HG03196 (cell line): ENCODE measurements around the gene HOXD11.

Experiments used
- ATAC-seq: cut with Tn5 transposase; IDR thresholded peaks from one replicate; pipeline ENCODE4 v1.9.1; 2021; ENCODE audit not compliant: unreplicated experiment

HOXD11 gene

GRCh38 chr2:176093145-176093897 is 13.8 kb upstream of the HOXD11 start:
- no peak for ATAC-seq

- no peak for ATAC-seq
Measured at GRCh38 chr2:176093898-176094249, 13.2 kb upstream of the HOXD11 start.

DNA sequence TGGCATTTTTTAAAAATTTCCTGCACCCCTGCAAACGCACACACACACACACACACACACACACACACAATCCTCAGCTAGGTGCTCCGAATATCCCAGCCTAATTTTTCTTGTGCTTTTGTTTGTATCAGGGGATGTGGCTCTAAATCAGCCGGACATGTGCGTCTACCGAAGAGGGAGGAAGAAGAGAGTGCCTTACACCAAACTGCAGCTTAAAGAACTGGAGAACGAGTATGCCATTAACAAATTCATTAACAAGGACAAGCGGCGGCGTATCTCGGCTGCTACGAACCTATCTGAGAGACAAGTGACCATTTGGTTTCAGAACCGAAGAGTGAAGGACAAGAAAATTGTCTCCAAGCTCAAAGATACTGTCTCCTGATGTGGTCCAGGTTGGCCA is 12.7 kb upstream of the HOXD11 start:
- ATAC-seq: no peak

DNA sequence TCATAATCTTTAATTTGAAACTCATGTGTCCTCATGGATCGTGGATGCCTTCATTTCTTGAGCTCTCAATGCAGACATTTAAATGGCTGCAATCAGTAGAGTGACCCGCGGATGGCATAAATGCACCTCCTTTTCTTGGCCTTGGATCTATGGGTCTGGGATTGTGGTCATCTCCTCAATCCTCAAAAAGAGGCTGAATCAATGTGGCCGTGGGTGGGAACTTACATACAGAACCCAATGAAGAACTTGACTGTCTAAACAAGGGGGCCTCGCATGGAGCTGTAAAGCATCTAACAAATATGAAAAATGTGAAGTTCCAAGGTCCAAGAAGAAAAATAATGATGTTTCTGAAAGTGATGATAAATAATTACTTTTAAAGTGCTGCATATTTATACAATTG is 11.7 kb upstream of the HOXD11 start:
- ATAC-seq: no peak

DNA sequence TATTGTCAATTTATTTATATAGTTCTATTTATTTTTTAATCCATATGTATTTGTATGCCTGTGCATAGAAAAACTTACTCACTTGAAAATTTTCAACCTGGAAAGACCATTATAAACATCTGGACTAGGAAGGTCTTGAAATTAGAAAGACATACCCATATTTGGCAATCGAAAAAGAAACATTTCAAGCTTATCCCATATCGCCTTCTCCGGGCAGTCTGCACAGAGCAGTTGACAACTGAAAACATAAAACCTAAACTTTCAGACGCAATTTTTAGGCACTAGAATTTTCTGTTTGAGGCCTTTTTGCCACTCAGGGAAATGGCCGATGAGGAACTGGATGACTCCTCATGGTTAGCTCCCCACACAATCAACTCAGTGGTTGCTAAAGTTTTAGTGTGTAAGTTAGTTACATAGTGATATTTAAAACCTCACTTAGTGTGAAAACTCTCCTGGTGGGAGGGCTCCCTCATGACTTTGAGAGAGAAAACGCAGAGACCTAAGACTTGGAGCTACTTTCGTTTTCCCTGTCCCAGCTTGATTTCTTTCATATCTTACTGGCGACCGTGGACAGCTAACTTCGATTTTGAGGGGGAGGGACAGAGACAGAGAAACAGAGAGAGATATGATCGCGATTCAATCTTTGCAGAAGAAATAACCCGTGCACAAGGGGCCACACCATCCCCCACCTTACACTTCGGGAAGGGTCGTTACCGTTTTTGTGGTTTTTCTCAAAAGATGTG is 10.7 kb upstream of the HOXD11 start:
- ATAC-seq: no peak

DNA sequence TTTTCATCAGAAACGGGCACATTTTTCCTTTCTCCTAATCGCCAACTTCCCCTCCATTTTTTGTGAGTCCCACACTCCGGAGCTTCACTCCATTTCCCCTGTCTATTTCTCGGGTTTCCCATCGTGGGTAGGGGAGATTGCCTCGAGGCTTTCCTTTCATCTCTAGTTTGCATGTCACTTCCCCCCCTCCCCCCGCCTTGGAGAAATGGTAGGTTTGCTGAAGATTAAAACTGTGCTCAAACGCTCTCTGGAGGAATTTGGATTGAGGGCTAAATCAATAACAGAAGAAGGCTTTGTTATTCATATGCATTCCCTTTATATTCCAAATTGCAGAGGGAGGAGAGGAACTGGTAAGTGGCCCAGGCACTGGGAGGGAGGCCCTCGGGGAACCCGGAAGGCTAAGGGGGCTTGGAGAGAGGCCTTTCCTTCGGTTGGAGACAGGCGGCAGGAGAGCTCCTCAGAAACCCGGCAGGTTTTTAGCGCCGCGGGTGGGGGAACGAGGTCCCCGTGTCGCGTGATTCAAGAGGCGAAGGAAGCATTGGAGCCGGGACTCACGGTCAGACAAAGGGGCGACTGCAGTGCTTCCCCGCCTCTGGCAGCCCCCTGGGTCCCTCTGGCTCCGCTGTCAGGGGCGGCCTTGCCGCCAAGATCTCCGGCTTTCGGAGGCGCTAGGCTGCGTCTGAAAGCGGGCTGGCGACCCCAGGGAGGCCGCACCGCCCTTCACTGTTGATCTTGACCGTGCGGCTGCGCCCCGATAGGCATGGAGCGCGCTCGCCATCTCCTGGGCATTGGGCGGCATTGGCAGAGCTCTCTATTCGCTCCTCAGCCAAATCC is 9.9 kb upstream of the HOXD11 start:
- peak; percentile 91 for ATAC-seq

DNA sequence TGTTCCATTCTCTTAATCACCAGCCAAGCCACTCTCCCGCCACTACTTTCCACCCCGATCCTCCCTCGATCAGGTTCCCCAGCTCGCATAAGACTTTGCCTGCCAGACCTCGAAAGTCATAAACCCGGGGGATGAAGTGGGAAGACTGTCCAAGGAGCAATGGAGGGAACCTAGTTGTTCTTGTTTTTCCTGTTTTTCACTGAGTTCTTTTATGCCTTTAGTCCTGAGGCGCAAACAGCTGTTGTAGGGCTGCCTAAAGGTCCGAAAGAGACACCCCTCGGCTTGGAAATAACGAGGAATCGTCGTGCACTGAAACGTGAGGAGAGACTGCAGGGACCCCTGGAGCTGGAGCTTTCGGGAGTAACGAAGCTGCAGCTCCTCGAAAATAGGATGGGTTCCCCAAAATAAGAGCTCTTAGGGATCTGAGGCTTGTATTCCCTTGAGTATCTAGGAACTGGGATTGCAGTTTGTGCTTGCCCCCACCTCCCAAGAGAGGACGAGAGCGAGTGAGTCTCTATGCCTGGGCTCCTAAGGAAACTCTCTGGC is 9.2 kb upstream of the HOXD11 start:
- no peak for ATAC-seq

GRCh38 chr2:176098366-176099158 is 8.5 kb upstream of the HOXD11 start:
- no peak for ATAC-seq

DNA sequence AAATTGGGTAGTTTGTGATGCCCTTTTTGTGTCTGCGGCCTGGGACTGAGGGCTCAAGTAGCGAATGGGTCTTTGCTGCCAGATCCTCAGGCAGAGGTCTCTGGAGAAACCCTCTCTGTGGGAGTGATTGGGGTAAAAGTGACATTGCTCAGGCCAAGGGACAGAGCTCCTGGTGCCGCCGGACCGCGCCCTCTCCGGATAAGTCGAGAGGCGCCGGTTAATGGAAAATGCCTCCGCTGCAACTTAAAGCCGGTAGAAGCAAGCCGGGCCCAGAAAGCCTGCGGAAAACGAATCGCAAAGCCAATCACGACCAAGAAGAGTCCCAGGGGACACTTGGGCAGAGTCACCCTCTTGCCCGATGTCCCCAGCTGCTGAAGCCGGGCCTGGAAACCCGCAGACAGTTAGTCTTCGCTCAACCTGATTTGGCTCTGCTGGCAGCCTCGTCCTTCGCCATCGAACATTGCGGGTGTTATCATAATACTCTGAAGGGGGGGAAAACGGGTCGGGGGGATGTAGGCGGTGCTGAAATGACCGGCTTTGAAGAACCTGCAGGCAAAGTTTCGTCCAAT is 7.8 kb upstream of the HOXD11 start:
- ATAC-seq: no peak

DNA sequence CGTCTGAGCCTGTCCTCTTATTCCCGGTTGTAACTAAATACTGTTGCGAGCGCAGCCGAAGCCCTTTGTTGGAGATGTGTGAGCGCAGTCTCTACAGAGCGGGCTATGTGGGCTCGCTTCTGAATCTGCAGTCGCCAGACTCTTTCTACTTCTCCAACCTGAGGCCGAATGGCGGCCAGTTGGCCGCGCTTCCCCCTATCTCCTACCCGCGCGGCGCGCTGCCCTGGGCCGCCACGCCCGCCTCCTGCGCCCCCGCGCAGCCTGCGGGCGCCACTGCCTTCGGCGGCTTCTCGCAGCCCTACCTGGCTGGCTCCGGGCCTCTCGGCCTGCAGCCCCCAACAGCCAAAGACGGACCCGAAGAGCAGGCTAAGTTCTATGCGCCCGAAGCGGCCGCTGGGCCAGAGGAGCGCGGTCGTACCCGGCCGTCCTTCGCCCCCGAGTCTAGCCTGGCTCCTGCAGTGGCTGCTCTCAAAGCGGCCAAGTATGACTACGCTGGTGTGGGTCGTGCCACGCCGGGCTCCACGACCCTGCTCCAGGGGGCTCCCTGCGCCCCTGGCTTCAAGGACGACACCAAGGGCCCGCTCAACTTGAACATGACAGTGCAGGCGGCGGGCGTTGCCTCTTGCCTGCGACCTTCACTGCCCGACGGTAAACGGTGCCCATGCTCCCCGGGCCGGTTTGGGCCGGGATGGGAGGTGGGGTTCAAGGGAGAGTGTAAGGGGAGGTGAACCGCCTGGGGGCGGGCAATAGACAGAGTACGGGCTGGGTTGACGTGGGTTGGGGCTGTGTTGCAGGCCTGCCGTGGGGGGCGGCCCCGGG is 7.1 kb upstream of the HOXD11 start, which contains the start of gene HOXD12:
TSS of gene HOXD12 (plus strand) at position 68 of the 819 bp plus-strand sequence. CDS start at position 75, 7 bp downstream.
- ATAC-seq: no peak

DNA sequence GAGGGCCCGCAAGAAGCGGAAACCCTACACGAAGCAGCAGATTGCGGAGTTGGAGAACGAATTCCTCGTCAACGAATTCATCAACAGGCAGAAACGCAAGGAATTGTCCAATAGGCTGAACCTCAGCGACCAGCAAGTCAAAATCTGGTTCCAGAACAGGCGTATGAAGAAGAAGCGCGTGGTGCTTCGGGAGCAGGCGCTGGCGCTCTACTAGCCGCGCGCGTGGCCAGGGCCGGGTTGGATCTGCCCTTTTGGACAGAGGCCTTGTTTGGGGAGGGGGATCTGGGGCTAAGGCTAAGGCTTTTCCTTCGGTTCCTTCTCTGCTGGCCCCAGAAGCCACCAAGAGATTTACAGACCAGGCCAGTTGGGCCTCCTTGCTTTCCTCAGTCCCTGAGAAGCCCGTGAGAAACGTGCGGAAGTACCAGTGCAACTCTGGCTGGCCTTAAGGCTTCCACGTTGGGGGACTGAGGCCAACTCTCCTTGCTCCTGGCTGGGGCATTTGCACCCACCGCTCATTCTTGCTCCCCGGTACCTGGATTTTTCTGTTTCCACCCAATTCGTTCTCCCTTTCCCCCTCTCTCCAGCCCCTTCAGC is 6.4 kb upstream of the HOXD11 start:
- ATAC-seq: no peak

- no peak for ATAC-seq
Measured at GRCh38 chr2:176101216-176101830, 5.8 kb upstream of the HOXD11 start.

- no peak for ATAC-seq
Measured at GRCh38 chr2:176101842-176102241, 5.2 kb upstream of the HOXD11 start.

DNA sequence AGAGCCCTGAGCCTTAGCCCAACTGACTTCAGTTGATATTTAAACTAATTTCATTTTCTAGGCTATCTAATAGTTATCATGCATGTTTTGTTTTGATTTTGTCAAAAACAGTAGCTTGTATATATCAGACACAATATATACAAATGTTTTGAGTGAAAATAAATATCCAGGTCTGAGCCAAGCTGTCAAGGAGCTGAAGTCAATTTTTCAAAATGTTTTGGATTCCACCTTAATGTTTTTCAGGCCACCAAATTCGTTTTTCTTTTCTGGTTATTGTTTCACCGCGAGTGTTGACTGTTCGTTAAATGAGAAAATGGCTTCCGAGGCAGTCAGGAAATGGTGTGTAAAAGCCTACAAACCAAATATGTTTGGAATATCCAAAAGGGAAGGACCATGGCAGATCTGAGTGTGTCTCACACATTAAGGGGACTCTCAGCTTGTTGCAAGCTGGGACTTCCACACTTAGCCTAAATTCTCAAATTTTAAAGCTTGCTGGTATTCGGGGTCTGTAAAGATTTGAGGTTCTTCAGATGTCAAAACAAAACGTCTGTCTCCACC is 4.7 kb upstream of the HOXD11 start:
- ATAC-seq: no peak

DNA sequence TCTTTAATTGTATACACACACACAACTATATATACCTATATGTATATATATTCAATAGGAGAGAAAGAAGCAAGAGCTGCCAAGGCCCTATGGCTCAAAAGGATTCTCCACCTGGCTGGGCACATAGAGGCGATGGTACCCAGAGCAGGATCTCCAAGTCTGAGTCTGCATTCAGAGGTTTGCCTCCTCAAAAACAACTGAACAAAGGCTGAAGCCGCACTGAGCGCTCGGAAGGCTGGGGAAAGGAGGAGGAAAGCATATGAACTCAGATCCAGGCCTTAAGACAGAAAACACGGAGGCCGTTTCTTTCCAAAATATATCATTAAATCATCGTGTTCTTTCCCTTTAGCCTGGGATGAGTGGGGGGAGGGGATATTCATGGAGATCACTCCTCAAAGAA is 3.9 kb upstream of the HOXD11 start:
- ATAC-seq: no peak

GRCh38 chr2:176103742-176104315 is 3.3 kb upstream of the HOXD11 start:
- ATAC-seq: no peak

GRCh38 chr2:176104316-176105077 is 2.6 kb upstream of the HOXD11 start:
- ATAC-seq: no peak
